HG03442 (cell line): ENCODE results near the gene KMT5B.

ENCODE experiments used
- ATAC-seq: cut with Tn5 transposase; IDR thresholded peaks from one replicate; pipeline ENCODE4 v1.9.1; 2021; ENCODE audit warnings: mild to moderate bottlenecking, moderate library complexity; ENCODE audit not compliant: unreplicated experiment

KMT5B gene

GRCh38 chr11:68216171-68216938, 3.3 kb upstream of the KMT5B start:
- no peak for ATAC-seq

- no peak for ATAC-seq
Measured at GRCh38 chr11:68215524-68216170, 2.6 kb upstream of the KMT5B start.

DNA sequence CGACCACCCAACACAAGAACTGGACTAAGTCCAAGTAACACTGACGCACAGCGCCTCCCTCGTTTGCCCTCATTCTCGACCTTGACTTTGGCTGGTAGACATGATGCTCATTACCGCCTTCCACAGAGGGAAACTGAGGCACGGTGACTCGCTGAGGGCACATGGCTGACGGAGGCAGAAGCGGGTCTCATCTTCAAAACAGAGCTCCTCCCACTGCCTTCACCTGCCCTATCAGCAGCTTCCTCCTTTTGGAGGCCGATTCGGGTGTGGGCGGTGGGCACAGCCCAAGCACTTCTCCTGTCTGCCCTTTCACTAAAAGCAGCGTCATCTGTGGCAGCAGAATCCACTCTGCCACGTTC, 2.0 kb upstream of the KMT5B start:
- ATAC-seq: no peak

DNA sequence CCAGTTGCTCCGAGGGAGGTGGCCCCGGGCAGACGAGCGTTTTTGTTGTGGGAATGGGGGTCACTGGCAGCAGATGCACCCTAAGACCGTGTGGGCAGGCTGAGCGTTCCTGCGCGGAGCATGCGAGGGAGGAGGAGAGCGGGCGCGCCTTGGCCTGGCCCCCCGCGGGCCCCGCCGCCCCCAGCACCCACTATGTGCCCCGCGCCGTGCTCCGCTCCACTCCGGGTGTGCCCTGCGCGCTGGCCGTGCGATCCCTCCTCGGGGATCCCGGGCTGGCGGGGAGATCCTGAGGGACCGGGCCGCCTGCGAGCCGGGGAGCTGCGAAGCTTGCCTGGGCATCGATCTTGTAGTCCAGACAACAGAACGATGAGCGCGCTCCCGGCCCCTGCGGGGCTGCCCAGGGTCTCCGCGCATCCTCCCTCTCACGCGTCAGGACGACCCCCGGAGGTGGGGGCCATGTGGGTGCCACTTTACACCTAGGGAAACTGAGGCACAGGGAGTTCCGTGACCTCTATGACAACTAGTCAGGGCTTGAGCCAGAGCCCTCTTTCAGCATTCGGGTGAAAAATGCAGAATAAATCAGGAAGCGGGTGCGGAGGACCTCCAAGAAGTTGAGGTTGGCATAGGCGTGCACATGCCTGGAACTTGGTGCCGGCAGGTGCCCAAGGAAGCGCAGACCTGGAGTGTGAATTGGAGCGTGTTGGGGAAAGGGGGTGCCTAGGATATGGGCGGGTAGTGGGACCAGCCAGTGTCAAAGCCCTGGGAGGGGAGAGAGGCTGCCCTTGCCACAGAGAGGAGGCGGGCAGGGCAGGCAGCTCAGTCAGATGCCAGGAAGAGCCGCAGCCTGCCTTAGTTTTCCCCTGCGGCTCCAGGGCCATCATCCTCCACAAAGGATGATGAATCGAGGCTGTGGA, 1.3 kb upstream of the KMT5B start:
- peak; percentile 7 for ATAC-seq

DNA sequence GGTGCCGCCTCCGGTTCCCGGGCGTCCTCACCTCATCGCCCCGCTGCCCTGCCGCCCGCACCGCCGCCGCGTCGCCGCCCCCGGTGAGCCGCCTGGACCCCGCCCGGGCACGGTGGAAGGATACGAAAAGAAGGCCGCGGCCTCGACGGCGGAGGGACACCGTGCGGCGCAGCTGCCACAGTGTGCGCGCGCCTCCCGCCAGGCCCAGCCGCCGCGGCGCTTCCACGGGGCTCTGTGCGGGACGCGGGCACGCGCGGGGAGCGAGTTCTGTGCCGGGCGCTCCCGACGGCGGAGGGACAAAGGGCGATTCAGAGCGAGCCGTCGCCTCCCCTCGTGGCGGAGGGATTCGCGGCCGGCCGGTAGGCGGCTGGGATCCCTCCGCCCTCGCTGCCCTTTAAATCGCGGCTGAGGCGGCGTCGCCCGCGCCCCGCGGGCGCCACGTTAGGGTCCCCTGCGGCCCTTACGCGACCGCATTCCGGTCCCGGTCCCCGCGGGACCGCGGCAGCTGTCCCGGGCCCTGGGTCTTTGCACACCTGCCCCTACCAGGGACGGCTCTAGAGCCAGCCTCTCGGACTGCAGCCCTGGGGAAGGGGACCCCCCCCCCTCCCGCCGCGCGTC, 568 bp upstream of the KMT5B start:
- peak; percentile 42 for ATAC-seq

DNA sequence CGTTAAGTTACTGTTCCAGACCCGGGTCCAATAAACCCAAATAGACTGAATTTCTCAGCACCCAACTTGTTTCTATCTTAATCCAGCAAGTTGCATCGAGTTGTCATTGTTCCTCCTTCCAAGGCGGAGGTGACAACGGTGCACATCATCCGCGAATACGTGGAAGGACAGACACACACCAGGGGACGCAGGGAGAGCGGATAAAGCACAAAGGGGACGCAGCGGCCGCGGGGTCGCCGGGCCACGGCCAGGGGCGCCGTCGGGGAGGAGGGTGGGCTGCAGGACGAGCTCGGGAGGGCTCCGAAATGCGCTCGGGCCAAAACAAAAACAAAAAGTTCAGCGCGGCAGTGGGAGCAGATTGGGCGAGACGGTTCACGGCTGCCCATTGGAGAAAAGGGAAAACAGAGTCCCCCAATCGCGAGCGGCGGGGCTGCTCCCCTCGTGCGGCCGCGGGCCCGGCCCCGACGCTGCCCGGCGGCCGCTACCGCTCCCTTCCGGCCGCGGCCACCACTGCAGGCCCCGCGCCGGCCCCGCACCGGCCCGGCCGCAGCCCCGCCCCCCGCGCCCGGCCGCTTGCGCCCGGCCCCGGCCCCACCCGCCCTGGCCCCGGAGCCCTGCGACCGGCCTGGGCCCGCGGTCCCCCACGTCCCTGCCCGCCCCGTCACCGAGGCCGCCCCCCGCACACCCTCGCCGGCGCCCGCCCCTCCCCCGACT, 518 bp downstream of the KMT5B start:
- peak; percentile 43 for ATAC-seq

GRCh38 chr11:68211546-68211945, 1.6 kb downstream of the KMT5B start:
- ATAC-seq: no peak

- no peak for ATAC-seq
Measured at GRCh38 chr11:68206211-68206610, 6.9 kb downstream of the KMT5B start.

- no peak for ATAC-seq
Measured at GRCh38 chr11:68204402-68204801, 8.7 kb downstream of the KMT5B start.

DNA sequence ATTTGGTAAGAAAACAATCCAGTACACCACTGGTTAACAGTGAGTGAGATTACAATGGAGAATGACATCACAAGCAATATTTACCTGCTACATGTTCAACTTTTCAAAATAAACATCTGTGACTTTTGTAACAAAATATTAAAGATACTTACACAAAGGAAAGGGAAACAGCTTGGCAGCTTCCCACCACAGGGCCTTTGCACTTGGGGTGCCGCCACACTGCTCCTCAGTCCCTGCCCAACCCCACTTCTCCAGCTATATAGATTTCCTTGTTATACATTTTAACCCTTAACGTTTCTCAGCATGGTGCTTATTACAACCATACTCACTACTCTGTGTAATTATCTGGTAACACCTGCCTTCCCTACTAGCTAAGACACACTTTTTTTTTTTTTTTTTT, 10.9 kb downstream of the KMT5B start:
- ATAC-seq: no peak

DNA sequence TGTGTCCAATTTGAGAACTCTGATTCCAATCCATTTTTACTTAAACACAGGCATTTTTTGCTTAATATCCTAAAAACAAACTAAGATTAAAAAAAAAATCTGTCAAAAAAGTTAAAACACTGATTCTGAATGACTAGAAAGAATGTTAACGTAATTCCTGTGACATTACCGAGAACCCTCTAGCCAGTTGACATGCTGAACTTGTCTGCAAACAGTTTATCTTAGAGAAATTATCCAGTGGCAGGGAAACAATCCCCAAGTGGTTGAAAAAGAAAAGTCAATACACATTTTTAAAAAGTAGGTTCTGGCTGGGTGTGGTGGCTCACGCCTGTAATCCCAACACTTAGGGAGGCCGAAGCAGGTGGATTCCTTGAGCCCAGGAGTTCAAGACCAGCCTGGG, 11.6 kb downstream of the KMT5B start:
- ATAC-seq: no peak

DNA sequence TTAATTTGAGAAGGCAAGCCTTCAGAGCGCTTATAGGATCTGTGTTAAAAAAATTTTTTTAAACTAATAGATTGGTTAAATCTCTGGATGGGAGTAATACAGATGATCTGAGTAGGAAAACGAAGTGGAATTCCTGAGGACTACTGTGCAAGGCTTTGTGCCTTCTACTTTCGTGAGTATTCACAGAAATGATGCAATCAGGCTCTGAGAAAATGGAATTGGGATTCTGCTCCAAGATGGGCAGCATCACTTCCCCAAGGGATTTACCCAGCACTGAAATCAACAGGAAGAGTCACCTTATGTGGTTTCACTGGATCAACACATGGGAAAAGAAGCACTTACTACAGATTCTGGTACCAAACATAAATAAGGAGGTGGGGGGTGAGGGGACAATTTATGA, 12.5 kb downstream of the KMT5B start:
- no peak for ATAC-seq

- ATAC-seq: no peak
Measured at GRCh38 chr11:68199295-68199987, 13.7 kb downstream of the KMT5B start.

GRCh38 chr11:68196219-68196618, 16.9 kb downstream of the KMT5B start:
- no peak for ATAC-seq

- ATAC-seq: no peak
Measured at GRCh38 chr11:68194675-68195294, 18.3 kb downstream of the KMT5B start.

GRCh38 chr11:68193018-68193417, 20.1 kb downstream of the KMT5B start:
- ATAC-seq: no peak

GRCh38 chr11:68191661-68192579, 21.2 kb downstream of the KMT5B start:
- ATAC-seq: no peak

DNA sequence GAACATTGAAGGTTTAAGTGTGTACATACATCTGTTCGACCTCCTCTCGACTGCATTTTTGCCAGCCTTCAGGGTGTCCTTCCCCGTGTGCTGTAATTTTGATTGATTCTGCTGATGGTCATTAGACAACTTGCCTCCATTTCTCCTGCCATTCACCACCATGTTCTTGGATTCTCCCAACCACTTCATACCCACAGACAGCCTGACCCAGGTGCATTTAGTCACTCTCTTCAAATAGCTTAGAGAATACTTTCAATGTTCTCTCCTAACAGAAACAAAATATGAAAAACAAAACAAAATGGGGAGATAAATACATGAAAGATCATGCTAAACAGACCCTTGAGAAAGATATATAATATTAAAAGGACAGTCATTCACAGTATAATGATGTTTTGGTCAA, 23.2 kb downstream of the KMT5B start:
- no peak for ATAC-seq

DNA sequence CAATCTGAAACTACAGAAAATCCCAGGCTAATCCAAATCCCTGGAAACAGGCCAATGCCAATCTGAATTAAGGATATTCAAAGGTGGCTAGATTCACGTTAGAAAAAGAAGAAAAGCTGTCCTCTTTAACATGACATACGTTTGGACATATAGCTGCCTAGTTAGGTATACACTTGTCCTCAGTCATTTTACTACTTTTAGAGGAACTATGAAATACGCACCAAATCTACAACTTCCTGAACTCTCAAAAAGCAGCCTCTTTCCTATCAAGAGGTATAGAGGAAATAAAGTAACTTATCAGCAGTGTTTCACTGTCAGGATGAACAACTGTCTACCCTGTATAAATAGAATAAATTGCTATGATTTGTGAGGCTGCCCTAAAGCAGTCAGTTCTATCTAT, 24.0 kb downstream of the KMT5B start:
- no peak for ATAC-seq
